Right renal cortex interstitium (tissue), 3 donors: ENCODE results near the gene L3MBTL2. TPM values are rescaled to one million over a fixed set of nuclear protein-coding genes. Genes with fewer than 3 reads are reported as not detected.
"Not testable (repeated sequence)": the region's sequence is repeated elsewhere in the genome, so short reads cannot be mapped to it uniquely, and the experiment has no call there.

Source experiments
- DNase-seq, 3 donors: peaks; one replicate each; pipeline ENCODE4 v3.0.0-alpha.2; 2013; ENCODE audit warnings: low read depth in 3 of 3, low spot score in 2 of 3
- polyA plus RNA-seq, 3 donors: library from polyadenylated mRNA; unstranded; fragments of 120-200 nt; gene quantifications; one replicate each; pipeline ENCODE4 v1.2.1, GENCODE V29; 2013; ENCODE audit not compliant: insufficient read length in 3 of 3

The L3MBTL2 gene
- polyA plus RNA-seq = 10 to 100 TPM; 26.4 to 29.3 (median 27.8) TPM

GRCh38 chr22:41204992-41205900 is at the start of gene L3MBTL2:
TSS of gene L3MBTL2 (plus strand) at chr22:41205312. CDS start at chr22:41205363, 51 bp downstream.
- peak; percentile 88 to 95 (median 91) for DNase-seq

GRCh38 chr22:41157083-41157482 is 48.0 kb upstream of the L3MBTL2 start:
- no peak for DNase-seq

GRCh38 chr22:41169157-41169556 is 36.0 kb upstream of the L3MBTL2 start:
- DNase-seq = no peak

- no peak for DNase-seq
Measured at GRCh38 chr22:41171996-41172395, 33.1 kb upstream of the L3MBTL2 start.

GRCh38 chr22:41175546-41175945 is 29.6 kb upstream of the L3MBTL2 start:
- no peak for DNase-seq

- no peak for DNase-seq
Measured at GRCh38 chr22:41177040-41177621, 28.0 kb upstream of the L3MBTL2 start.

- no peak for DNase-seq
Measured at GRCh38 chr22:41177622-41178424, 27.3 kb upstream of the L3MBTL2 start.

- DNase-seq = no peak
Measured at GRCh38 chr22:41178425-41178975, 26.6 kb upstream of the L3MBTL2 start.

- not testable (repeated sequence) for DNase-seq
Measured at GRCh38 chr22:41180362-41180761, 24.8 kb upstream of the L3MBTL2 start.

- no peak for DNase-seq
Measured at GRCh38 chr22:41180926-41181325, 24.2 kb upstream of the L3MBTL2 start.

- DNase-seq = no peak
Measured at GRCh38 chr22:41181349-41182241, 23.5 kb upstream of the L3MBTL2 start.

GRCh38 chr22:41184679-41185078 is 20.4 kb upstream of the L3MBTL2 start:
- DNase-seq = no peak

- DNase-seq = no peak
Measured at GRCh38 chr22:41191467-41191866, 13.6 kb upstream of the L3MBTL2 start.

- no peak for DNase-seq
Measured at GRCh38 chr22:41193829-41194228, 11.3 kb upstream of the L3MBTL2 start.

- DNase-seq = peak in 2 of 3 donors; percentile 41 to 54
Measured at GRCh38 chr22:41197038-41197972, 7.8 kb upstream of the L3MBTL2 start.

- no peak for DNase-seq
Measured at GRCh38 chr22:41198027-41198580, 7.0 kb upstream of the L3MBTL2 start.

GRCh38 chr22:41201141-41201540 is 4.0 kb upstream of the L3MBTL2 start:
- DNase-seq = no peak

GRCh38 chr22:41203118-41203517 is 2.0 kb upstream of the L3MBTL2 start:
- DNase-seq = no peak
